Measurements from ENCODE around the gene ZIC4.

DNA sequence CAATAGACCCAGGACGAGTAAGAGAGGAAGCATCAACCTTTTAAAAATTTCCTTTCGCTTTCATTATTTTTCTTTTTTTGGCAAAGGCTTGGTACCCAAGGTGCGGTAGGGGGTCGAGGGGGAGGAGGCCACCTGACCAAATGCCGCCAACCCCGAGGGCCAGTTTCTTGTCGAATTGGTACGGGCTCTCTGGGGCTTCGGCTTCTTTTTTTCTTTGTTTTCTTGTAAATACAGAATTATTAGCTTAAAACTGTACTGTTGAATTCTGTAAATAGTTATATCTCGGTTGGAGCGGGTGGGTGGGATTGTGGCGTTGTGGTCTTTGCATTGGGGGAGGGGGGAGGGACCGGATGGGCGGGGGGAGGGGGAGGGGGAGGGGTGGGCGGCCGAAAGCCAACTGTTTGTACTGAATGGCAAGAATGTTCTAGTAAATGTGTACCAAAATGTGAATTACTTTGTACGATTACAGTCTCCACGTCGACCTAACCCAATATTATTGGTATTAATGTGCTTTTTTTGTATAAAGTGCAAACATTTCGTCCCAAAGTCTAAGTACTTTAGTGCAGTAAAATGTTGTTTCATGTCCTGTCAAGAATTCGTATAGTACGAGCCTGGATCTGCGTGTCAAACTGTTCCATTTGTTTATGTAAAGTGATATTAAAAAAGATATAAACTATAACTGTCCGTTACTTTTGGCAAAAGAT is 7.5 kb upstream of the ZIC4 start:
- no peak for TF ChIP-seq CTCF (IDR thresholded peaks at IDR 0.05 in 8 of 11, conservative IDR thresholded peaks at IDR 0.05 in 3 of 11)
- no peak for TF ChIP-seq POLR2A (IDR thresholded peaks at IDR 0.05)
- no peak for TF ChIP-seq POLR2AphosphoS5 (IDR thresholded peaks at IDR 0.05)
